IPS-18a (cell line): Measurements from ENCODE around the gene EEPD1.

Experiments used
- H3K27ac ChIP-seq: one replicate; pipeline ENCODE4 v1.5.1; 2013; ENCODE audit warnings: low read length
- H3K27me3 ChIP-seq: one replicate; pipeline ENCODE4 v1.6.1; 2013; ENCODE audit warnings: mild to moderate bottlenecking, low read length; ENCODE audit not compliant: control insufficient read depth, insufficient read depth
- H3K36me3 ChIP-seq: one replicate; pipeline ENCODE4 v1.6.1; 2013; ENCODE audit warnings: low read depth, low read length; ENCODE audit not compliant: control insufficient read depth
- H3K4me1 ChIP-seq: one replicate; pipeline ENCODE4 v1.6.1; 2013; ENCODE audit warnings: low read depth, low read length; ENCODE audit not compliant: control insufficient read depth
- H3K4me3 ChIP-seq: one replicate; pipeline ENCODE4 v1.5.1; 2013; ENCODE audit warnings: low read length
- H3K9ac ChIP-seq: one replicate; pipeline ENCODE4 v1.6.1; 2013; ENCODE audit warnings: mild to moderate bottlenecking, low read length, moderate library complexity
- H3K9me3 ChIP-seq: one replicate; pipeline ENCODE4 v1.6.1; 2013; ENCODE audit warnings: low read depth, low read length; ENCODE audit not compliant: control insufficient read depth

The EEPD1 gene

DNA sequence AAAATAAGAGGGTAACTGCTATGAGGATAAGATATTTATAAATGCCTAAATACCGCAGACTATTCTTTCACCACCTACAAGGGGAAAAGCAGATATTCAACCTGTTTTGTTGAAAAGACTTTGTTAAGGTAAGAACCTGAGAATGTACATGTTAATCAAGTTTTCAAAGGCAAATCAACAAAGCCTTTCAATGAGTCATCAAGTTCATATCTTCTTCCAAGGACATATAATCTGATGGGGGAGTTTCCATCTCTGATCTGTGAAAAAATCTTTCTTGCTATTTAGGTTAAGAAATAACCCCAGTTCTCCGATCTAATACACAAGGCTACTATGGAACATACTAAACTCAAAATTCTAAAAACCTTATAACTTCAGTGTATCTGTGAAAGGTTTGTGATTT, 196.6 kb downstream of the EEPD1 start:
- Histone ChIP-seq H3K4me3 (no peak overlapping the region), H3K9me3 (peaks cover 4% of the 10 kb centered on the region), H3K9ac (no peak overlapping the region), H3K27me3 (no peaks in the 10 kb centered on the region), H3K36me3 (no peaks in the 10 kb centered on the region), H3K27ac (no peak overlapping the region), H3K4me1 (peaks cover 5% of the 10 kb centered on the region)
